SK-N-SH (cell line): ENCODE measurements around the gene A2ML1. TPM values are rescaled to one million over a fixed set of nuclear protein-coding genes. Genes with fewer than 3 reads are reported as not detected.

ENCODE experiments used
- CTCF ChIA-PET: fragments of 300-600, 350-600 bp; formaldehyde crosslinking; extraction: SDS; loops from one replicate; lab custom pipeline; 2021; lab: Yijun Ruan, JAX
- POLR2A ChIA-PET: fragments of 350-600 bp; sonication (Branson Sonifier 250); formaldehyde crosslinking; extraction: SDS; loops from one replicate; lab custom pipeline; 2020; ENCODE audit warnings: antibody characterized with exemption, inconsistent platforms; lab: Yijun Ruan, JAX
- DNase-seq: peaks from one replicate; pipeline ENCODE4 v3.0.0; 2012
- H2AFZ ChIP-seq: fragments of 200-600 bp; sonication (generic); 2 replicates; pipeline ENCODE4 v1.8.1; 2016; ENCODE audit warnings: antibody characterized with exemption, mild to moderate bottlenecking, low read depth
- H3F3A ChIP-seq: fragments of 200-600 bp; sonication (generic); replicated peaks from 2 replicates; pipeline ENCODE3; 2016; ENCODE audit warnings: antibody characterized with exemption, mild to moderate bottlenecking; ENCODE audit not compliant: insufficient read depth
- H3K27ac ChIP-seq, 2 experiments: fragments of 200-500 bp in 1 of 2; fragments of 200-600 bp in 1 of 2; sonication (Bioruptor generic) in 1 of 2; sonication (generic), shearing (Covaris generic) in 1 of 2; 2 replicates each; pipeline versions ENCODE4 v1.5.1 to v1.6.1; 2014 to 2016; ENCODE audit warnings: low read depth in 2 of 2, inconsistent platforms in 1 of 2, low read length in 1 of 2, mild to moderate bottlenecking in 1 of 2, mixed read lengths in 1 of 2
- H3K27me3 ChIP-seq: fragments of 200-600 bp; sonication (generic), shearing (Covaris generic); 2 replicates; pipeline ENCODE4 v1.6.1; 2016; ENCODE audit warnings: mixed run types; ENCODE audit not compliant: insufficient read depth
- H3K36me3 ChIP-seq, 2 experiments: fragments of 200-500 bp in 1 of 2; fragments of 200-600 bp in 1 of 2; sonication (Bioruptor generic) in 1 of 2; sonication (generic) in 1 of 2; replicated peaks in 1 of 2; 2 replicates each; pipeline versions ENCODE3 to v1.5.1; 2014 to 2016; ENCODE audit warnings: low read length in 1 of 2, mild to moderate bottlenecking in 1 of 2; ENCODE audit not compliant: insufficient read depth in 2 of 2, control insufficient read depth in 1 of 2
- H3K4me1 ChIP-seq, 2 experiments: fragments of 200-500 bp in 1 of 2; fragments of 200-600 bp in 1 of 2; sonication (Bioruptor generic) in 1 of 2; sonication (generic), shearing (Covaris generic) in 1 of 2; 2 replicates each; pipeline versions ENCODE4 v1.5.1 to v1.6.1; 2014 to 2016; ENCODE audit warnings: low read depth in 1 of 2, low read length in 1 of 2, mixed run types in 1 of 2; ENCODE audit not compliant: insufficient read depth in 2 of 2, control insufficient read depth in 1 of 2
- H3K4me2 ChIP-seq: fragments of 200-600 bp; sonication (generic), shearing (Covaris generic); 2 replicates; pipeline ENCODE4 v1.6.1; 2017; ENCODE audit warnings: mixed run types
- H3K4me3 ChIP-seq, 2 experiments: fragments of 200-500 bp in 1 of 2; fragments of 200-600 bp in 1 of 2; sonication (Bioruptor generic) in 1 of 2; sonication (generic), shearing (Covaris generic) in 1 of 2; 2 replicates each; pipeline versions ENCODE4 v1.5.1 to v1.8.1; 2014 to 2016; ENCODE audit warnings: low read depth in 2 of 2, inconsistent platforms in 1 of 2, low read length in 1 of 2, mild to moderate bottlenecking in 1 of 2, mixed read lengths in 1 of 2, moderate library complexity in 1 of 2
- H3K79me2 ChIP-seq: fragments of 200-600 bp; sonication (generic); 2 replicates; pipeline ENCODE4 v1.8.1; 2017; ENCODE audit warnings: mild to moderate bottlenecking; ENCODE audit not compliant: insufficient read depth
- H3K9ac ChIP-seq: fragments of 200-600 bp; sonication (generic); 2 replicates; pipeline ENCODE4 v1.6.1; 2017; ENCODE audit warnings: mixed run types
- H3K9me2 ChIP-seq: fragments of 200-600 bp; sonication (generic); 2 replicates; pipeline ENCODE4 v1.6.1; 2017; ENCODE audit warnings: mixed run types
- H3K9me3 ChIP-seq: fragments of 200-600 bp; sonication (generic); 2 replicates; pipeline ENCODE4 v1.6.1; 2017; ENCODE audit warnings: mixed run types, mild to moderate bottlenecking, moderate library complexity
- H4K20me1 ChIP-seq: fragments of 200-600 bp; sonication (generic); 2 replicates; pipeline ENCODE4 v1.6.1; 2017; ENCODE audit warnings: mild to moderate bottlenecking, mixed run types; ENCODE audit not compliant: insufficient read depth
- MEF2A ChIP-seq: IDR thresholded peaks from 2 replicates; pipeline ENCODE4 v1.4.0; 2012; ENCODE audit warnings: low read depth, borderline replicate concordance
- MXI1 ChIP-seq: IDR thresholded peaks from 2 replicates; pipeline ENCODE4 v1.6.1; 2012; ENCODE audit warnings: mild to moderate bottlenecking, low read depth, low read length, improper control_type of control experiment
- NFIC ChIP-seq: IDR thresholded peaks from 2 replicates; pipeline ENCODE4 v1.4.0; 2012; ENCODE audit warnings: borderline replicate concordance
- SMC3 ChIP-seq: IDR thresholded peaks from 2 replicates; pipeline ENCODE4 v1.6.1; 2012; ENCODE audit warnings: low read depth, low read length, improper control_type of control experiment
- TAF1 ChIP-seq: IDR thresholded peaks from 2 replicates; pipeline ENCODE4 v1.6.1; 2012; ENCODE audit warnings: low read depth, mild to moderate bottlenecking, low read length, moderate library complexity, borderline replicate concordance
- TCF12 ChIP-seq: IDR thresholded peaks from 2 replicates; pipeline ENCODE4 v1.4.0; 2012
- USF2 ChIP-seq: fragments of 150-350 bp; IDR thresholded peaks from 2 replicates; pipeline ENCODE4 v1.6.1; 2017; ENCODE audit warnings: antibody characterized with exemption, low read length, low read depth, borderline replicate concordance
- YY1 ChIP-seq: IDR thresholded peaks from 2 replicates; pipeline ENCODE4 v1.4.0; 2012; ENCODE audit warnings: low read depth, mild to moderate bottlenecking
- WGBS: methylation state at CpG from one replicate; pipeline ENCODE4 v1.1.6; 2017; ENCODE audit warnings: low lambda C conversion rate; 5-methylcytosine and 5-hydroxymethylcytosine counted together
- polyA plus RNA-seq, 3 experiments: library from polyadenylated mRNA; depleted of rRNA; stranded (reverse); fragments of >200 nt; gene quantifications; 2 replicates each; pipeline ENCODE4 v1.2.3, GENCODE V29; 2012
- TF ChIP-seq, protein P1 (sequence below): IDR thresholded peaks from 2 replicates; pipeline ENCODE4; 2012
- TF ChIP-seq, protein P2 (sequence below): IDR thresholded peaks from 2 replicates; pipeline ENCODE4 v1.4.0; 2012; ENCODE audit warnings: low read depth, borderline replicate concordance

Gene A2ML1
- polyA plus RNA-seq, 1 of the 3 experiments (the other 2 are of a cell fraction) = not detected

DNA sequence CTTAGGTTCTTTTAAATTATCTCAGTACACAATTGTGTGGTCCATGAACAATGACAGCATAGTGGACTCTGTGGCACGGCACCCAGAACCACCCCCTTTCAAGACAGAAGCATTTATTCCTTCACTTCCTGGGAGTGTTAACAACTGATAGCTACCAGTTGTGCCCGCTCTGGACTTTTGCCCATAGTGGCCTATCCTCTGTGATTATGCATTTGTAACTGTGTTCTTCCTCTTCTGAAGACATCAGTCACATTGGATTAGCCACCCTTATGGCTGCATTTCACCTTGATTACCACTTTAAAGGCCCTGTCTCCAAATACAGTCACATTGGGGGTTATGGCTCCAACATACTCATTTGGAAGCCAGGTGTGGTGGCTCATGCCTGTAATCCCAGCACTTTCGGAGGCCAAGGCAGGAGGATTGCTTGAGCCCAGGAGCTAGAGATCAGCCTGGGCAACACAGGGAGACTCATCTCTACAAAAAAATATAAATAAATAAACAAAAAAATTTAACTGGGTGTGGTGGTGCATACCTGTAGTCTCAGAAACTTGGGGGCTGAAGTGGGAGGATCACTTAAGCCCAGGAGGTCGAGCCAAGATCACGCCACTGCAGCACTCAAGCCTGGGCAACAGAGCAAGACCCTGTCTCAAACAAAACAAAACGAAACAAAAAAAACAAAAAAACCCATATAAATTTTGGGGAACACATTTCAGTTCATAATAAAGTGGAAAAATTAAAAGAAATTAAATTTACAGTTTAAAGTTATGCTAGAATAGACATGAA is 64.3 kb downstream of the A2ML1 start:
- Histone ChIP-seq H3K9me3 (no peaks in the 10 kb centered on the region), H3K4me1 (no peaks in the 10 kb centered on the region), H3K9me2 (no peaks in the 10 kb centered on the region), H4K20me1 (no peaks in the 10 kb centered on the region), H3F3A (no peaks in the 10 kb centered on the region), H3K27me3 (no peaks in the 10 kb centered on the region; the same call in 1 of the 2 replicates), H3K27ac (no peak overlapping the region), H3K4me3 (no peak overlapping the region), H2AFZ (no peak overlapping the region), H3K79me2 (no peaks in the 10 kb centered on the region), H3K9ac (no peak overlapping the region), H3K36me3 (no peaks in the 10 kb centered on the region), H3K4me2 (no peak overlapping the region)
- ChIA-PET POLR2A (no interaction called here), CTCF (interaction anchor here (1.8 kb wide), 1 partner anchor 9 kb away, joined by 4 read pairs; no protein-coding TSS in a partner anchor)
- WGBS = 36% methylated on average over 6 of the region's 6 CpGs
- TF ChIP-seq YY1 (no peak), TCF12 (no peak), USF2 (no peak), SMC3 (no peak), MXI1 (no peak), TAF1 (no peak), MEF2A (no peak), NFIC (no peak)
- TF ChIP-seq, protein P1, sequence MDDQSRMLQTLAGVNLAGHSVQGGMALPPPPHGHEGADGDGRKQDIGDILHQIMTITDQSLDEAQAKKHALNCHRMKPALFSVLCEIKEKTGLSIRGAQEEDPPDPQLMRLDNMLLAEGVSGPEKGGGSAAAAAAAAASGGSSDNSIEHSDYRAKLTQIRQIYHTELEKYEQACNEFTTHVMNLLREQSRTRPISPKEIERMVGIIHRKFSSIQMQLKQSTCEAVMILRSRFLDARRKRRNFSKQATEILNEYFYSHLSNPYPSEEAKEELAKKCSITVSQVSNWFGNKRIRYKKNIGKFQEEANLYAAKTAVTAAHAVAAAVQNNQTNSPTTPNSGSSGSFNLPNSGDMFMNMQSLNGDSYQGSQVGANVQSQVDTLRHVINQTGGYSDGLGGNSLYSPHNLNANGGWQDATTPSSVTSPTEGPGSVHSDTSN = no peak
- no peak for DNase-seq

- Histone ChIP-seq H3K4me2 (no peak overlapping the region), H3K9ac (no peak overlapping the region), H3F3A (no peaks in the 10 kb centered on the region), H4K20me1 (no peaks in the 10 kb centered on the region), H3K27ac (no peak overlapping the region), H3K36me3 (no peaks in the 10 kb centered on the region), H3K9me2 (no peaks in the 10 kb centered on the region), H3K79me2 (no peaks in the 10 kb centered on the region), H3K4me1 (no peaks in the 10 kb centered on the region), H2AFZ (no peak overlapping the region), H3K4me3 (no peak overlapping the region), H3K27me3 (no peaks in the 10 kb centered on the region; the same call in 1 of the 2 replicates), H3K9me3 (no peaks in the 10 kb centered on the region)
- WGBS = 76% methylated on average over 4 of the region's 4 CpGs
- POLR2A ChIA-PET = no interaction called here
- CTCF ChIA-PET = no interaction called here
- DNase-seq = no peak
- TF ChIP-seq, protein P2, sequence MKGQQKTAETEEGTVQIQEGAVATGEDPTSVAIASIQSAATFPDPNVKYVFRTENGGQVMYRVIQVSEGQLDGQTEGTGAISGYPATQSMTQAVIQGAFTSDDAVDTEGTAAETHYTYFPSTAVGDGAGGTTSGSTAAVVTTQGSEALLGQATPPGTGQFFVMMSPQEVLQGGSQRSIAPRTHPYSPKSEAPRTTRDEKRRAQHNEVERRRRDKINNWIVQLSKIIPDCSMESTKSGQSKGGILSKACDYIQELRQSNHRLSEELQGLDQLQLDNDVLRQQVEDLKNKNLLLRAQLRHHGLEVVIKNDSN = no peak
- no peak for TF ChIP-seq USF2
Measured at GRCh38 chr12:8887285-8887715, 64.9 kb downstream of the A2ML1 start.
